ENCODE results near the gene KLHL6.
"Not testable (repeated sequence)": the region's sequence is repeated elsewhere in the genome, so short reads cannot be mapped to it uniquely, and the experiment has no call there.

Gene KLHL6

DNA sequence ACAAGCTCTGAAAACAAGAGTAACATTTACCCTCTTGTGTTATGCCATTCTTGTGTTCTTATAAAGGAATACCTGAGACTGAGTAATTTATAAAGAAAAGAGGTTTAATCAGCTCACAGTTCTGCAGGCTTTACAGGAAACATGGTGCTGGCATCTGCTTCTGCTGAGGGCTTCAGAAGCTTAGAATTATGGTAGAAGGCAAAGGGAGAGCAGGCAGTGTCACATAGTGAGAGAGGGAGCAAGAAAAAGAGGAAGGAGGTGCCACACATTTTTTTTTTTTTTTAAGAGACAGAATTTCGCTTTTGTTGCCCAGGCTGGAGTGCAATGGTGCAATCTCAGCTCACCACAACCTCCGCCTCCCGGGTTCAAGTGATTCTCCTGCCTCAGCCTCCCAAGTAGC is 115.0 kb downstream of the KLHL6 start:
- not testable (repeated sequence) for DNase-seq

DNA sequence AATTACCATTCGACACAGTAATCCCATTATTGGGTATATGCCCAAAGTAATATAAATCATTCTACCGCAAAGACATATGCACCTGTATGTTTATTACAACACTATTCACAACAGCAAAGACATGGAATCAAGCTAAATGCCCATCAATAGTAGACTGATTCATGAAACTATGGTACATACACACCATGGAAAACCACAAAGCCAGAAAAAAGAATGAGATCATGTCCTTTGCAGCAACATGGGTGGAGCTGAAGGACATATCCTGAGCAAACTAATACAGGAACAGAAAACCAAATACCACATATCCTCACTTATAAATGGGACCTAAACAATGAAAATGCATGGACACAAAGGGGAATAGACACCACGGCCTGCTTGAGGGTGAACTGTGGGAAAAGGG is 116.0 kb downstream of the KLHL6 start:
- no peak for DNase-seq

GRCh38 chr3:183438735-183439134 is 116.8 kb downstream of the KLHL6 start:
- DNase-seq = no peak

- DNase-seq = no peak
These were observed 117.6 kb downstream of the KLHL6 start for GRCh38 chr3:183437666-183438564.
